Lower lobe of right lung (tissue), 2 donors: ENCODE measurements around the gene CHST1. TPM values are rescaled to one million over a fixed set of nuclear protein-coding genes. Genes with fewer than 3 reads are reported as not detected.

ENCODE experiments used
- ATAC-seq, 2 donors: fragments of 200-7000 bp; cut with Tn5 transposase; one replicate each; pipeline ENCODE4 v1.9.1; 2020 to 2022; ENCODE audit warnings: mild to moderate bottlenecking in 2 of 2, moderate library complexity in 2 of 2
- DNase-seq: peaks from one replicate; pipeline ENCODE4 v3.0.0-alpha.2; 2020
- H3K27ac ChIP-seq: fragments of 200-600 bp; one replicate; pipeline ENCODE4 v1.8.0; 2022
- H3K27me3 ChIP-seq: fragments of 200-600 bp; one replicate; pipeline ENCODE4 v1.8.0; 2022; ENCODE audit warnings: low read depth
- H3K36me3 ChIP-seq: fragments of 200-600 bp; one replicate; pipeline ENCODE4 v1.8.0; 2022; ENCODE audit warnings: mild to moderate bottlenecking
- H3K4me1 ChIP-seq: fragments of 200-600 bp; one replicate; pipeline ENCODE4 v1.8.0; 2022
- H3K4me3 ChIP-seq: fragments of 200-600 bp; one replicate; pipeline ENCODE4 v1.8.0; 2022; ENCODE audit warnings: mild to moderate bottlenecking
- H3K9me3 ChIP-seq: fragments of 200-600 bp; one replicate; pipeline ENCODE4 v1.8.0; 2022
- CTCF ChIP-seq: fragments of 200-600 bp; IDR thresholded peaks from one replicate; pipeline ENCODE4 v1.8.0; 2022; ENCODE audit warnings: antibody characterized with exemption, mild to moderate bottlenecking
- intact Hi-C: fragments of 100-400 bp; cut with DNase I; formaldehyde crosslinking; loops from one replicate; pipeline ENCODE4 v1.11.0; 2022
- total RNA-seq: library from RNA; stranded (reverse); fragmentation: NEBNext Ultra II Directional; extraction: Animal tissue kit (Norgen Biotek cat#: 25700); gene quantifications from one replicate; pipeline ENCODE4 v1.2.1, GENCODE V29; 2021
- donor health status: DM: no; HTN: yes; CAD: no; lungs with severe emphysema.

Gene CHST1
- total RNA-seq, 1 donor from 2014 or later = 4.6 TPM

- peaks cover 52% of the 10 kb centered on the region for H3K27me3 ChIP-seq
- no peak for ATAC-seq
- no peak for TF ChIP-seq CTCF
- H3K36me3 ChIP-seq = no peaks in the 10 kb centered on the region
- H3K9me3 ChIP-seq = no peaks in the 10 kb centered on the region
- H3K27ac ChIP-seq = peak overlapping the region; percentile 64
- intact Hi-C loops = loop anchor here (10.0 kb wide), 1 partner anchor 283 kb away; no protein-coding TSS in a partner anchor
- DNase-seq = no peak
- no peak overlapping the region for H3K4me3 ChIP-seq
- H3K4me1 ChIP-seq = peaks cover 23% of the 10 kb centered on the region
Observed at GRCh38 chr11:45657496-45658260, 7.7 kb downstream of the CHST1 start.

- H3K27me3 ChIP-seq = peaks cover 34% of the 10 kb centered on the region
- DNase-seq = no peak
Observed at GRCh38 chr11:45655831-45656230, 9.6 kb downstream of the CHST1 start.

GRCh38 chr11:45655347-45655756 lies 10.1 kb downstream of the CHST1 start:
- H3K36me3 ChIP-seq = no peaks in the 10 kb centered on the region
- ATAC-seq = peak; percentile 64 to 77
- intact Hi-C loops = loop anchor here (10.0 kb wide), 1 partner anchor 281 kb away; no protein-coding TSS in a partner anchor

More at GRCh38 chr11:45655831-45656230, 9.6 kb downstream of the CHST1 start:
- no peak for ATAC-seq
- Histone ChIP-seq H3K36me3 (no peaks in the 10 kb centered on the region), H3K27ac (no peak overlapping the region), H3K4me1 (peaks cover 23% of the 10 kb centered on the region), H3K4me3 (no peak overlapping the region), H3K9me3 (no peaks in the 10 kb centered on the region)
- no peak for TF ChIP-seq CTCF
- intact Hi-C loops = loop anchor here (10.0 kb wide), 1 partner anchor 281 kb away; no protein-coding TSS in a partner anchor

GRCh38 chr11:45655012-45655283 lies 10.5 kb downstream of the CHST1 start:
- Histone ChIP-seq H3K27ac (no peak overlapping the region), H3K4me1 (peaks cover 23% of the 10 kb centered on the region), H3K36me3 (no peaks in the 10 kb centered on the region), H3K27me3 (peaks cover 36% of the 10 kb centered on the region), H3K9me3 (no peaks in the 10 kb centered on the region), H3K4me3 (no peak overlapping the region)
- no peak for TF ChIP-seq CTCF
- DNase-seq = peak; percentile 7
- intact Hi-C loops = loop anchor here (10.0 kb wide), 1 partner anchor 280 kb away; no protein-coding TSS in a partner anchor
- no peak for ATAC-seq

More at GRCh38 chr11:45655347-45655756, 10.1 kb downstream of the CHST1 start:
- Histone ChIP-seq H3K27me3 (peaks cover 34% of the 10 kb centered on the region), H3K27ac (no peak overlapping the region), H3K9me3 (no peaks in the 10 kb centered on the region), H3K4me3 (no peak overlapping the region), H3K4me1 (peaks cover 23% of the 10 kb centered on the region)
- peak; percentile 92 for TF ChIP-seq CTCF
- peak; percentile 78 for DNase-seq

- DNase-seq (peak; percentile 25), ATAC-seq (no peak)
- no peak for TF ChIP-seq CTCF
- H3K36me3 ChIP-seq = no peaks in the 10 kb centered on the region
- no peak overlapping the region for H3K27ac ChIP-seq
- no peaks in the 10 kb centered on the region for H3K9me3 ChIP-seq
- H3K27me3 ChIP-seq = peaks cover 37% of the 10 kb centered on the region
- H3K4me3 ChIP-seq = no peak overlapping the region
- H3K4me1 ChIP-seq = peaks cover 23% of the 10 kb centered on the region
- intact Hi-C loops = loop anchor here (10.0 kb wide), 1 partner anchor 280 kb away; no protein-coding TSS in a partner anchor
Observed at GRCh38 chr11:45654231-45655011, 11.0 kb downstream of the CHST1 start.
